Activated CD8-positive, alpha-beta memory T cell treated with anti-CD3 and anti-CD28 coated beads, Interleukin-2, amount 10 ng/mL, durations not matched to agents 7 days and 5 days (primary cell): ENCODE measurements around the gene SELPLG. TPM values are rescaled to one million over a fixed set of nuclear protein-coding genes. Genes with fewer than 3 reads are reported as not detected.
A peak's percentile ranks its signal among the peaks of the same experiment; 100 is the strongest.
"Not testable (repeated sequence)": the region's sequence is repeated elsewhere in the genome, so short reads cannot be mapped to it uniquely, and the experiment has no call there.

Experiments
- ATAC-seq: fragments of 150-1000 bp; cut with Tn5 transposase; one replicate; pipeline ENCODE4 v1.10.0; 2021; ENCODE audit warnings: moderate library complexity
- CTCF ChIA-PET: fragments of 350-600 bp; sonication (Branson Sonifier 250); formaldehyde crosslinking; loops from one replicate; lab custom pipeline; 2021; ENCODE audit warnings: antibody characterized with exemption; lab: Charles Lee
- DNase-seq: peaks from one replicate; pipeline ENCODE4 v3.0.0-alpha.2; 2020
- H3K27ac Mint-ChIP-seq: one replicate; pipeline ENCODE4 v1.8.0; 2021; ENCODE audit warnings: mild to moderate bottlenecking, mixed read lengths
- H3K27me3 Mint-ChIP-seq: one replicate; pipeline ENCODE4 v1.8.0; 2021; ENCODE audit warnings: mixed read lengths
- H3K36me3 Mint-ChIP-seq: one replicate; pipeline ENCODE4 v1.8.0; 2021; ENCODE audit warnings: mild to moderate bottlenecking, mixed read lengths
- H3K4me1 Mint-ChIP-seq: one replicate; pipeline ENCODE4 v1.8.0; 2021; ENCODE audit warnings: mixed read lengths
- H3K4me3 Mint-ChIP-seq: one replicate; pipeline ENCODE4 v1.8.0; 2021; ENCODE audit warnings: mild to moderate bottlenecking, moderate library complexity, mixed read lengths
- H3K9me3 Mint-ChIP-seq: one replicate; pipeline ENCODE4 v1.8.0; 2022; ENCODE audit warnings: low read depth, mixed read lengths
- total RNA-seq, 2 experiments: library from RNA; stranded (reverse); gene quantifications; one replicate each; pipeline ENCODE4 v1.2.3, GENCODE V29; 2021

The SELPLG gene
- total RNA-seq, 2 experiments from 2014 or later: 148 to 184 TPM

- peaks cover 57% of the 10 kb centered on the region for H3K36me3 Mint-ChIP-seq
- not testable (repeated sequence) for H3K9me3 Mint-ChIP-seq, DNase-seq, H3K4me3 Mint-ChIP-seq, ATAC-seq, H3K27me3 Mint-ChIP-seq
- H3K27ac Mint-ChIP-seq: peak overlapping the region; percentile 73
- H3K4me1 Mint-ChIP-seq: peaks cover 57% of the 10 kb centered on the region
- CTCF ChIA-PET: interaction anchor here (0.6 to 11.2 kb wide), 20 partner anchors 10 to 1279 kb away, joined by 3 to 382 read pairs (median 5); partner anchors contain the start of genes ISCU, SART3 and SELPLG
Measured at GRCh38 chr12:108618953-108619274, 14.8 kb downstream of the SELPLG start.

DNA sequence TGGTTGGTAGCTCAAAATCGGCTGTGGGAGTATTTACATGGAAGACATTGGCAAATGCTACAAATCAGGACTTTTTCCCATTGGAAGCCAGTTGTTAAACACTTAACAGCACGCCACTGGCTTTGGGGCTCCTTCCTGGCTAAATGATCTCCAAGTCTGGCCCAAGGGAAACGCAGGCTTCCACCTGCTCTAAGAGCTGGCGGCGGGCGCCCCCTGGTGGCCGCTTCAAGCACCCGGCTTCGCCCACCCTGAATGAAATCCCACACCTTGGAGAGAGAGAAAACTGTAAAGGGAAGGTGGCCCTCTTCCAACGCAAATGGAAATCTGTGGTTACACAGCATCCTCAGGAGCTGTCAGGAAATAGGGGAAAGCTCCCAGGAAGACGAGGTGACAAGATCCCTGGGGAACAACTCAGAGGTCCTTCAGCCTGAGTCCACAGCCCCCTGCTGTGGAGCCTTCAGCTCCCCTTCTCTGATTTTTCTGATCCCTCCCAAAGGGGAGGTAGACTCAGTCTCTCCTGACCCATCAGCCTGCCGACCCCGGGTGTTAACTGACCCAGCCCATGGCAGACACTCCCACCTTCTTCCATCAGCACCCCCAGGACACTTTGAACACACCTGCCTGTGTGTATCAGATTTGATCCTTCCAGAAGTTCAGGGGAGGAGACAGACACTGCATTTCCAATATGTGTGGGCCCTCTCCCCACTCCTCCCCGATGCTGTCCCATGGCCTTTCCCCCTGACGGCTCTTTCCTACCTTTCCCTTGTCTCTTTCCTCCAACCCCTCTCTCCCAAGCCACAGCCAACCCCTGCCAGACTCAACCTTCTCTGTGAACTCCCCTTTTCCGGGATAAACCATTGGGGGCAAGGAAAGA, 15.4 kb downstream of the SELPLG start:
- peaks cover 4% of the 10 kb centered on the region for H3K9me3 Mint-ChIP-seq
- H3K36me3 Mint-ChIP-seq: peaks cover 51% of the 10 kb centered on the region
- no peak overlapping the region for H3K4me3 Mint-ChIP-seq
- peak overlapping the region; percentile 73 for H3K27ac Mint-ChIP-seq
- H3K4me1 Mint-ChIP-seq: peaks cover 51% of the 10 kb centered on the region
- DNase-seq (peak; percentile 83), ATAC-seq (peak; percentile 65)
- CTCF ChIA-PET: interaction anchor here (0.5 to 11.2 kb wide), 49 partner anchors 9 to 1280 kb away, joined by 3 to 382 read pairs (median 4); partner anchors contain the start of genes ALKBH2, ISCU, SART3 and SELPLG
- no peaks in the 10 kb centered on the region for H3K27me3 Mint-ChIP-seq

- no peaks in the 10 kb centered on the region for H3K27me3 Mint-ChIP-seq
- peaks cover 42% of the 10 kb centered on the region for H3K36me3 Mint-ChIP-seq
- ATAC-seq (peak; percentile 80), DNase-seq (peak; percentile 86)
- peak overlapping the region; percentile 16 for H3K4me3 Mint-ChIP-seq
- peaks cover 44% of the 10 kb centered on the region for H3K4me1 Mint-ChIP-seq
- H3K9me3 Mint-ChIP-seq: peaks cover 4% of the 10 kb centered on the region
- H3K27ac Mint-ChIP-seq: peak overlapping the region; percentile 87
- CTCF ChIA-PET: interaction anchor here (0.7 to 11.2 kb wide), 41 partner anchors 8 to 523 kb away, joined by 3 to 382 read pairs (median 5); partner anchors contain the start of genes ALKBH2, ISCU, SART3 and SELPLG
Measured at GRCh38 chr12:108616941-108617858, 16.5 kb downstream of the SELPLG start.

DNA sequence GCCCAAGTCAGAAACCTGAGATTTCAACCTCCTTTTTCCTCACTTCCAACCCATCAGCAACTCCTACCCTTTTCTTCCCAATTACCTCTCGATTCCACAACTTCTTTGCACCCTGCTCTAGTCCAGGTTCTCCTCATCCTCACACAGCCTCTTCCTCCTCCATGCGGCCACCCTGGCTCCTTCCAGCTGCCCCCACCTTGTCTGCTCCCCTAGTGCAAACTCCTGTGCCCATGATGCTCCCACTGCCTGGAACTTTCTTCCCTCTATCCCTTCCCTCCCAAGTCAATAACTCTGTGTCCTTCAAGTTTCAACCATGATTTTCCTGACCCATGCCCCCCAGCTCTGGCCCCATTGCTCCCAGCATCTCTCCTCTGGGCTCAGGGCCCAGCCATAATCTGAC, 17.3 kb downstream of the SELPLG start:
- no peak overlapping the region for H3K4me3 Mint-ChIP-seq
- no peak for ATAC-seq
- CTCF ChIA-PET: interaction anchor here (1.3 to 11.2 kb wide), 5 partner anchors 12 to 50 kb away, joined by 3 to 382 read pairs (median 22); partner anchors contain the start of genes ISCU, SART3 and SELPLG
- peaks cover 35% of the 10 kb centered on the region for H3K36me3 Mint-ChIP-seq
- no peaks in the 10 kb centered on the region for H3K27me3 Mint-ChIP-seq
- peaks cover 4% of the 10 kb centered on the region for H3K9me3 Mint-ChIP-seq
- peaks cover 48% of the 10 kb centered on the region for H3K4me1 Mint-ChIP-seq
- DNase-seq: no peak
- peak overlapping the region; percentile 87 for H3K27ac Mint-ChIP-seq

GRCh38 chr12:108615918-108616317, 17.8 kb downstream of the SELPLG start:
- CTCF ChIA-PET: interaction anchor here (1.3 to 11.2 kb wide), 3 partner anchors 12 to 50 kb away, joined by 3 to 382 read pairs (median 166); partner anchors contain the start of genes ISCU, SART3 and SELPLG
- Mint-ChIP-seq H3K27me3 (no peaks in the 10 kb centered on the region), H3K27ac (no peak overlapping the region), H3K4me1 (peaks cover 46% of the 10 kb centered on the region), H3K4me3 (no peak overlapping the region), H3K9me3 (peaks cover 4% of the 10 kb centered on the region), H3K36me3 (peaks cover 32% of the 10 kb centered on the region)
- ATAC-seq (no peak), DNase-seq (no peak)

DNA sequence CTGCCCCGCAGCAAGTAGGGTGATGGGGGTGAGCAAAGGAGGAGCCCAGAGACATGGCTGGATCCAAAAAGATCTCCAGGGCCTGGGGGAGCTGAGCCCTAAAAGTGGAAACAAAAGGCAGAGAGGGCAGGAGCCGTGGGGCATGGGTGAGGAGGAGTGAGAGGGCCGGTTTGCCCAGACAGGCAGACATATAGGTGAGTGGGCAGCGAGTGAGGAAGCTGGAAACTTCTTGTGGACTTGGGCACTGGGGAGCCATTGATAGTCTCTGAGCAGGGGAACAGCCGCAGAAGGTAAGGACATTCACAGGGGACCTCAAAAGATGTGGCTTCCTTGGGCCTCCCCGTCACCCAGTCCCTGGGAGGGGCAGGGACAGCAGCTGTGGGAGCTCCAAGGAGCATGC, 19.1 kb downstream of the SELPLG start:
- CTCF ChIA-PET: interaction anchor here (6.4 to 11.2 kb wide), 2 partner anchors 17 to 48 kb away, joined by 166 to 382 read pairs; partner anchors contain the start of genes ISCU, SART3 and SELPLG
- DNase-seq: no peak
- Mint-ChIP-seq H3K4me3 (no peak overlapping the region), H3K9me3 (peaks cover 4% of the 10 kb centered on the region), H3K27ac (no peak overlapping the region), H3K27me3 (no peaks in the 10 kb centered on the region), H3K4me1 (peaks cover 46% of the 10 kb centered on the region), H3K36me3 (peaks cover 24% of the 10 kb centered on the region)
- no peak for ATAC-seq

GRCh38 chr12:108614041-108614440, 19.7 kb downstream of the SELPLG start:
- DNase-seq (no peak), ATAC-seq (no peak)
- Mint-ChIP-seq H3K9me3 (peaks cover 4% of the 10 kb centered on the region), H3K36me3 (peaks cover 22% of the 10 kb centered on the region), H3K27me3 (no peaks in the 10 kb centered on the region), H3K4me1 (peaks cover 42% of the 10 kb centered on the region), H3K27ac (no peak overlapping the region), H3K4me3 (no peak overlapping the region)
- CTCF ChIA-PET: interaction anchor here (11.2 kb wide), 1 partner anchor 48 kb away, joined by 382 read pairs; the partner anchor contains the start of genes ISCU and SART3

- no peak overlapping the region for H3K4me3 Mint-ChIP-seq
- H3K27ac Mint-ChIP-seq: no peak overlapping the region
- H3K27me3 Mint-ChIP-seq: no peaks in the 10 kb centered on the region
- peaks cover 39% of the 10 kb centered on the region for H3K4me1 Mint-ChIP-seq
- peaks cover 4% of the 10 kb centered on the region for H3K9me3 Mint-ChIP-seq
- CTCF ChIA-PET: interaction anchor here (1.1 to 11.2 kb wide), 3 partner anchors 26 to 51 kb away, joined by 3 to 382 read pairs (median 5); partner anchors contain the start of genes ISCU and SART3
- ATAC-seq: no peak
- H3K36me3 Mint-ChIP-seq: peaks cover 21% of the 10 kb centered on the region
- no peak for DNase-seq
Measured at GRCh38 chr12:108613548-108613947, 20.1 kb downstream of the SELPLG start.

- CTCF ChIA-PET: interaction anchor here (0.9 to 11.2 kb wide), 4 partner anchors 27 to 51 kb away, joined by 3 to 382 read pairs (median 4); partner anchors contain the start of genes ISCU and SART3
- no peak for ATAC-seq
- Mint-ChIP-seq H3K9me3 (peaks cover 4% of the 10 kb centered on the region), H3K27me3 (peaks cover 1% of the 10 kb centered on the region), H3K4me1 (peaks cover 32% of the 10 kb centered on the region), H3K4me3 (no peak overlapping the region), H3K27ac (no peak overlapping the region), H3K36me3 (peaks cover 21% of the 10 kb centered on the region)
- no peak for DNase-seq
Measured at GRCh38 chr12:108612788-108613282, 20.9 kb downstream of the SELPLG start.

DNA sequence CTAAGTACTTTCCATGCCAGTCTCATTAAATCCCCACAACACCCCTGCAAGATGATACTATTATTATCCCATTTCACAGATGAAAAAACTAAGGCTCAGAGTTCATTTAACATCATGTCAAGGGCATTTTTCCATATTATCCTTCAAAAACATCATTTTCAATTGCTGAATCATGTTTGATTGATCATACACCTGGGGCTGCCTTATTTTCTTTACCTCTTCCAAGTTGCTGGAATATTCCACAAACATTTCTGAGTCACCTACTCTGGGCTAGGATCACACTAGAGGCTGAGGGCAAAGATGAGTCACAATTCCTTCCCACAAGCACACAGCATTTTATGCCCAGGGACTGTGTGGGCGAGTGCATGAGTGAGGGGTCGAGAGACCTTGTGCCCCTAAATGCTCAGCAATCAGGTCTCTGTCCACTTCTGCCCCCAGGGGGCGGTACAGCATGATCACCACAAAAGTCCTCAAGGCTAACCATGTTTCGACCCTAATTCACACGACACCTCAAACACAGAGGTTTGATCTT, 21.7 kb downstream of the SELPLG start:
- ATAC-seq (peak; percentile 50), DNase-seq (peak; percentile 61)
- Mint-ChIP-seq H3K27ac (no peak overlapping the region), H3K4me3 (no peak overlapping the region), H3K9me3 (peaks cover 4% of the 10 kb centered on the region), H3K27me3 (peaks cover 3% of the 10 kb centered on the region), H3K36me3 (peaks cover 17% of the 10 kb centered on the region), H3K4me1 (peaks cover 24% of the 10 kb centered on the region)
- CTCF ChIA-PET: interaction anchor here (0.9 to 11.2 kb wide), 3 partner anchors 34 to 52 kb away, joined by 4 to 382 read pairs (median 5); partner anchors contain the start of genes ISCU and SART3

DNA sequence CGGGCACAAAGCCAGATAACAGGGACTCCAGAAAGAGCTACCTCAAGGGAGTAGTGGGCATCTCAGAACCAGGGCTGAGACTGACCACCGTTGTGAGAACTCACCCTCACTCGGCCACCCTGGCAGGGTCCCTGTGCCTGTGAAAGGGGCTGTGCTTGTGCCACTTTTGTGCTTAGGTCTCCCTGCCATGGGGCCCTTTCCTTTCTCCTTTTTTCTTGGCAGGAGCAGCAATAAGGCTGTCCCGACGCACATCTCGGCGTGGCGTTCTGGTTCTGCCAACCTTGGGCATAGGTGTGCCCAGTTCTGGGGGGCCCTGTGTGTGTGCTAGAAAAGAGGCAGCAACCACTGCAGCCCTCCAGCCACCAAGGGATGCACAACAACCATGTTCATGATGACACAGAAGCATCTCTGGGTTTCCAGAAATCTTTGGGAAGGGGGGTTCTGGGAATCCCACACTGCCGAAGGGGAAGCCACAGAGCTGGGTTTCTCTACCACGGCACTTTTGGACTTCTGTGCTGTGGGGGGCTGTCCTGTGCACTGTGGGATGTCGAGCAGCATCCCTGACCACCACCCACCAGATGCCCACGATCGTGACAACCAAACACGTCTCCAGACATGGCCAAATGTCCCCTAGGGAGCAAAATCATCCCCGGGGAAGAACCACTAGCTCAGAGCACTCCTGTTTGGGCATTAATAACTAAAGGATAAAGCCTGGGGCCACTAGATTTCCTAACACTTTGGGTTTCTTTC, 22.7 kb downstream of the SELPLG start:
- Mint-ChIP-seq H3K9me3 (peaks cover under 1% of the 10 kb centered on the region), H3K27ac (no peak overlapping the region), H3K36me3 (peaks cover 8% of the 10 kb centered on the region), H3K27me3 (peaks cover 3% of the 10 kb centered on the region), H3K4me1 (peaks cover 15% of the 10 kb centered on the region), H3K4me3 (no peak overlapping the region)
- CTCF ChIA-PET: no interaction called here
- DNase-seq: no peak
- ATAC-seq: no peak
